Measurements from ENCODE around the gene PDK3. TPM values are rescaled to one million over a fixed set of nuclear protein-coding genes. Genes with fewer than 3 reads are reported as not detected.
A peak's percentile ranks its signal among the peaks of the same experiment; 100 is the strongest.

The PDK3 gene
- total RNA-seq, 1 experiment from 2014 or later: 47.3 TPM

DNA sequence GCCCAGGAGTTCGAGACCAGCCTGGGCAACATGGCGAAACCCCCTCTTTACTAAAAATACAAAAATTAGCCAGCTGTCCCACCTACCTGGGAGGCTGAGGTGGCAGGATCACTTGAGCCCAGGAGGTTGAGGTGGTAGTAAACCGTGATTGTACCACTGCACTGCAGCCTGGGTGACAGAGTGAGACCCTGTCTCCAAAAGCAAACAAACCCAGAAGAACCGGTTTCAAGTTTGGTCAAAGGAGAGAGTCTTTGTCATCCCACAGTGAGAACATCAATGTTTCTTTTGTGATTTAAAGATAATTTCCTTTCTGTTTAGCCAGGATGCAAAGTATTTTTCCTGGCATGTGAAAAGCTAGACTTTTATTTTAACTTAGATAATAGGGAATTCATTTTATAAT is 26.7 kb downstream of the PDK3 start:
- H3K23ac ChIP-seq (ENCODE audit: insufficient read length, low read depth, low read length): no peak overlapping the region
- H3K56ac ChIP-seq (ENCODE audit: insufficient read length, low read depth, low read length): no peak overlapping the region
- H4K91ac ChIP-seq (ENCODE audit: insufficient read length, low read depth, low read length): no peak overlapping the region
- no peak overlapping the region for H2AFZ ChIP-seq (ENCODE audit: low read length)
- H2AK5ac ChIP-seq (ENCODE audit: insufficient read length, low read length): no peak overlapping the region
- H3K4me1 ChIP-seq (ENCODE audit: insufficient read depth, low read length): peaks cover 12% of the 10 kb centered on the region
- no peaks in the 10 kb centered on the region for H3K27me3 Mint-ChIP-seq (ENCODE audit: low read depth)
- peaks cover 54 to 61% of the 10 kb centered on the region in 2 experiments for H3K4me1 Mint-ChIP-seq
- no peak overlapping the region for H3K14ac ChIP-seq (ENCODE audit: insufficient read depth, low read length)
- peak overlapping the region; percentile 15 for H3K18ac ChIP-seq (ENCODE audit: insufficient read length, low read depth, low read length)
- H2BK12ac ChIP-seq (ENCODE audit: insufficient read length, low read depth, low read length): no peak overlapping the region
- no peak overlapping the region for H2BK5ac ChIP-seq (ENCODE audit: insufficient read length, low read length)
- H3K9me3 Mint-ChIP-seq: no peaks in the 10 kb centered on the region; a peak in 1 of 5 replicates
- peak; percentile 51 for DNase-seq
- no peaks in the 10 kb centered on the region for H3K9me3 ChIP-seq (ENCODE audit: control insufficient read depth, low read depth, low read length)
- peaks cover 3% of the 10 kb centered on the region for H3K79me1 ChIP-seq (ENCODE audit: insufficient read depth, low read depth, low read length, poor library complexity, severe bottlenecking)
- H3K4ac ChIP-seq (ENCODE audit: low read depth, low read length): no peak overlapping the region
- H2BK15ac ChIP-seq (ENCODE audit: low read depth, low read length): no peak overlapping the region
- no peak overlapping the region for H2BK120ac ChIP-seq (ENCODE audit: low read depth, low read length, poor library complexity, severe bottlenecking)
- H3K9ac ChIP-seq (ENCODE audit: extremely low read depth, insufficient read length, low read length): no peak overlapping the region
- TF ChIP-seq, protein P1, sequence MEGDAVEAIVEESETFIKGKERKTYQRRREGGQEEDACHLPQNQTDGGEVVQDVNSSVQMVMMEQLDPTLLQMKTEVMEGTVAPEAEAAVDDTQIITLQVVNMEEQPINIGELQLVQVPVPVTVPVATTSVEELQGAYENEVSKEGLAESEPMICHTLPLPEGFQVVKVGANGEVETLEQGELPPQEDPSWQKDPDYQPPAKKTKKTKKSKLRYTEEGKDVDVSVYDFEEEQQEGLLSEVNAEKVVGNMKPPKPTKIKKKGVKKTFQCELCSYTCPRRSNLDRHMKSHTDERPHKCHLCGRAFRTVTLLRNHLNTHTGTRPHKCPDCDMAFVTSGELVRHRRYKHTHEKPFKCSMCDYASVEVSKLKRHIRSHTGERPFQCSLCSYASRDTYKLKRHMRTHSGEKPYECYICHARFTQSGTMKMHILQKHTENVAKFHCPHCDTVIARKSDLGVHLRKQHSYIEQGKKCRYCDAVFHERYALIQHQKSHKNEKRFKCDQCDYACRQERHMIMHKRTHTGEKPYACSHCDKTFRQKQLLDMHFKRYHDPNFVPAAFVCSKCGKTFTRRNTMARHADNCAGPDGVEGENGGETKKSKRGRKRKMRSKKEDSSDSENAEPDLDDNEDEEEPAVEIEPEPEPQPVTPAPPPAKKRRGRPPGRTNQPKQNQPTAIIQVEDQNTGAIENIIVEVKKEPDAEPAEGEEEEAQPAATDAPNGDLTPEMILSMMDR (conservative IDR thresholded peaks at IDR 0.05): no peak
- H3T11ph ChIP-seq (ENCODE audit: low read length): no peak overlapping the region
- H3K23me2 ChIP-seq (ENCODE audit: insufficient read length, low read depth, low read length, poor library complexity, severe bottlenecking): no peaks in the 10 kb centered on the region
- no peaks in the 10 kb centered on the region for H4K20me1 ChIP-seq (ENCODE audit: control insufficient read depth, insufficient read depth, insufficient read length)
- H4K5ac ChIP-seq (ENCODE audit: insufficient read length, low read depth, low read length): no peak overlapping the region
- no peaks in the 10 kb centered on the region for H3K27me3 ChIP-seq (ENCODE audit: insufficient read depth, low read length)
- H2BK20ac ChIP-seq (ENCODE audit: low read depth, low read length, poor library complexity, severe bottlenecking): no peak overlapping the region
- no peak overlapping the region for H4K8ac ChIP-seq (replicated peaks; ENCODE audit: insufficient read length, low read depth, low read length)
- H3K36me3 Mint-ChIP-seq (ENCODE audit: insufficient read depth in 1 of 3, low read depth in 3 of 3): peaks cover 0 to 22% (median 3%) of the 10 kb centered on the region in 3 experiments; a peak in 5 of 7 replicates
- no CpG with 5 or more reads among the region's 4 CpGs for WGBS (ENCODE audit: extremely low coverage, insufficient read length, low lambda C conversion rate)
- H3K79me2 ChIP-seq (ENCODE audit: insufficient read depth, low read length): no peaks in the 10 kb centered on the region
- H3K27ac ChIP-seq (ENCODE audit: insufficient read length, low read depth, low read length): peak overlapping the region; percentile 51
- peak overlapping the region; percentile 92 to 99 (median 96); a peak in 4 of 7 replicates for H3K27ac Mint-ChIP-seq
- H3K4me2 ChIP-seq (ENCODE audit: insufficient read depth, insufficient read length, low read length): no peak overlapping the region
- H3K4me3 Mint-ChIP-seq: no peak overlapping the region

All from H9 (cell line).